ENCODE results near the gene SYP.

DNA sequence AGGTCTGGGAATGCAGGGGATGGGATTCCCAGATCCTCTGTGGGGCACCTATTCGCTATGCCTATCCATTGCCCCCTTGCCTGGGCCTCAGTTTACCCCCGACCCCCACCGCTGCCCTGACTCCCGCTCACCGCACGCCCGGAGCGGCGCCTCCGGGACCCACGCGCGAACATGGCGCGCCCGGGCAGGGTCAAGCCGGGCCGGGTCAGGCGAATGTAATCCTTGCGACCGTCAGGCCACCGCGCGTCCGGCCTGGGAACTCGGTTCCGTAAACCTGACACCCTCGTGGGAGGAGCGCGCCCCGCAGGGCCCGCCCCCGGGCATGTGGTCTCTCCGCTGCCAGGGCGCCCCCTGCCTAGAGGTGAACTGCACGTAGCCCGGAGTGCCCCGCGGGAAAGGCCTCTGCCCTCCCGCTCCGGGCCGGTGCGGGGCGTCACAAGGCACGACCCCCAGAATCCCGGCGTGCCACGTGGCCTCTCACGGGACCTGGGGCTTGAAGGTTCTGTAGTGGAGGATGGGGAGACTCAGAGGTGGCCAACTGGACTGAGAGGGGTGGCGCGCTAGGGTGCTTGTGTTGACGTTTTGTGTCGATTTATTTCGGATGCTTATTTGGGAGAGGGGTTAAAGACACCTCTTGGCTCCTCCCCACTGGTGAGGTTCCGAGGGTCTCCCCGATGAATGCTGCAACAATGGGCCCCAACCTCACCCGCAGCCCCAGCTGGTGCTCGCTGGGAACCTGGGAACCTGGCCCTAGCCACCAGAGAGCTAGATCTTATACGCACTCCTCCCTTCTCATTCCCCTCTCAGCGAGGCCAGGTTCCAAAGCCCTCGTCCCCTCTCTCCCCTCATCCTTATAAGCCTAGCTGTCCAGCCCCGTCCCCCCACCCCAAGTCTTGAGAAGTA lies 13.6 kb downstream of the SYP start, which contains the start of gene PRICKLE3:
- peak; percentile 52 to 58 for TF ChIP-seq POLR2A (IDR thresholded peaks at IDR 0.05)
- TF ChIP-seq, protein P1, sequence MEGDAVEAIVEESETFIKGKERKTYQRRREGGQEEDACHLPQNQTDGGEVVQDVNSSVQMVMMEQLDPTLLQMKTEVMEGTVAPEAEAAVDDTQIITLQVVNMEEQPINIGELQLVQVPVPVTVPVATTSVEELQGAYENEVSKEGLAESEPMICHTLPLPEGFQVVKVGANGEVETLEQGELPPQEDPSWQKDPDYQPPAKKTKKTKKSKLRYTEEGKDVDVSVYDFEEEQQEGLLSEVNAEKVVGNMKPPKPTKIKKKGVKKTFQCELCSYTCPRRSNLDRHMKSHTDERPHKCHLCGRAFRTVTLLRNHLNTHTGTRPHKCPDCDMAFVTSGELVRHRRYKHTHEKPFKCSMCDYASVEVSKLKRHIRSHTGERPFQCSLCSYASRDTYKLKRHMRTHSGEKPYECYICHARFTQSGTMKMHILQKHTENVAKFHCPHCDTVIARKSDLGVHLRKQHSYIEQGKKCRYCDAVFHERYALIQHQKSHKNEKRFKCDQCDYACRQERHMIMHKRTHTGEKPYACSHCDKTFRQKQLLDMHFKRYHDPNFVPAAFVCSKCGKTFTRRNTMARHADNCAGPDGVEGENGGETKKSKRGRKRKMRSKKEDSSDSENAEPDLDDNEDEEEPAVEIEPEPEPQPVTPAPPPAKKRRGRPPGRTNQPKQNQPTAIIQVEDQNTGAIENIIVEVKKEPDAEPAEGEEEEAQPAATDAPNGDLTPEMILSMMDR (IDR thresholded peaks at IDR 0.05), result peak in 3 of 4 experiments; percentile 8 to 64 (median 24)
